ENCODE data around the gene ZNF225.
"Not testable (repeated sequence)": the region's sequence is repeated elsewhere in the genome, so short reads cannot be mapped to it uniquely, and the experiment has no call there.

ZNF225 gene

GRCh38 chr19:44113138-44113783, at the start of gene ZNF225:
ZNF225 (plus strand) TSS chr19:44113399; CDS start chr19:44115828, 2,429 bp downstream.
- DNase-seq (ENCODE audit: low read depth): peak; percentile 99

- DNase-seq (ENCODE audit: low read depth): no peak
Observed at GRCh38 chr19:44066305-44066704, 46.9 kb upstream of the ZNF225 start.

GRCh38 chr19:44069415-44069814, 43.8 kb upstream of the ZNF225 start:
- no peak for DNase-seq (ENCODE audit: low read depth)

GRCh38 chr19:44071824-44072542, 41.2 kb upstream of the ZNF225 start, which contains the start of gene ZNF284:
ZNF284 (plus strand) TSS chr19:44072159; CDS start chr19:44076390, 4,231 bp downstream.
- DNase-seq (ENCODE audit: low read depth): peak; percentile 83

- DNase-seq (ENCODE audit: low read depth): no peak
Observed at GRCh38 chr19:44072543-44073401, 40.4 kb upstream of the ZNF225 start.

GRCh38 chr19:44076325-44076724, 36.9 kb upstream of the ZNF225 start:
- no peak for DNase-seq (ENCODE audit: low read depth)

GRCh38 chr19:44092108-44092507, 21.1 kb upstream of the ZNF225 start:
- no peak for DNase-seq (ENCODE audit: low read depth)

GRCh38 chr19:44093931-44094765, 19.1 kb upstream of the ZNF225 start, which contains the start of gene ZNF224:
ZNF224 (plus strand) TSS chr19:44094361; CDS start chr19:44097874, 3,513 bp downstream.
- peak; percentile 90 for DNase-seq (ENCODE audit: low read depth)

GRCh38 chr19:44107751-44108150, 5.4 kb upstream of the ZNF225 start:
- DNase-seq (ENCODE audit: low read depth): no peak

- DNase-seq (ENCODE audit: low read depth): no peak
Observed at GRCh38 chr19:44109458-44109857, 3.7 kb upstream of the ZNF225 start.

- DNase-seq (ENCODE audit: low read depth): peak; percentile 82
Observed at GRCh38 chr19:44111910-44112463, 1.2 kb upstream of the ZNF225 start.

- DNase-seq (ENCODE audit: low read depth): no peak
Observed at GRCh38 chr19:44112802-44113137, 429 bp upstream of the ZNF225 start.

GRCh38 chr19:44113784-44114390, 688 bp downstream of the ZNF225 start:
- no peak for DNase-seq (ENCODE audit: low read depth)

GRCh38 chr19:44121162-44121561, 8.0 kb downstream of the ZNF225 start:
- not testable (repeated sequence) for DNase-seq (ENCODE audit: low read depth)

GRCh38 chr19:44131955-44132354, 18.8 kb downstream of the ZNF225 start:
- DNase-seq (ENCODE audit: low read depth): no peak

- peak; percentile 82 for DNase-seq (ENCODE audit: low read depth)
Observed at GRCh38 chr19:44141191-44142058, 28.2 kb downstream of the ZNF225 start, which contains the start of gene ZNF234. ZNF234 (plus strand) TSS chr19:44141554; CDS start chr19:44144633, 3,079 bp downstream.

GRCh38 chr19:44142059-44142433, 28.8 kb downstream of the ZNF225 start:
- DNase-seq (ENCODE audit: low read depth): no peak

GRCh38 chr19:44149776-44150175, 36.6 kb downstream of the ZNF225 start:
- no peak for DNase-seq (ENCODE audit: low read depth)

- DNase-seq (ENCODE audit: low read depth): no peak
Observed at GRCh38 chr19:44151491-44151890, 38.3 kb downstream of the ZNF225 start.

- no peak for DNase-seq (ENCODE audit: low read depth)
Observed at GRCh38 chr19:44156475-44156874, 43.3 kb downstream of the ZNF225 start.

Data from stromal cell of bone marrow (primary cell).